GM10248 (cell line): ENCODE results near the gene NELL1.

ENCODE experiments used
- CTCF ChIA-PET: fragments of 300-600 bp; sonication (Branson Sonifier 250); formaldehyde crosslinking; extraction: SDS; loops from one replicate; lab custom pipeline; 2021; ENCODE audit warnings: antibody characterized with exemption; lab: Yijun Ruan, JAX
- POLR2A ChIA-PET: fragments of 350-650 bp; sonication (Branson Sonifier 250); formaldehyde crosslinking; extraction: SDS; loops from one replicate; lab custom pipeline; 2020; ENCODE audit warnings: antibody characterized with exemption; lab: Yijun Ruan, JAX
- DNase-seq: peaks from one replicate; pipeline ENCODE4 v3.0.0; 2012; ENCODE audit errors: extremely low spot score
- CTCF ChIP-seq: IDR thresholded peaks from 2 replicates; pipeline ENCODE4 v1.5.1; 2012; ENCODE audit warnings: mild to moderate bottlenecking, low read depth; ENCODE audit errors: extremely low read depth, missing control alignments, control extremely low read depth

The NELL1 gene

GRCh38 chr11:20917306-20917705 lies 247.9 kb downstream of the NELL1 start:
- POLR2A ChIA-PET, result no interaction called here
- CTCF ChIA-PET, result no interaction called here
- no peak for DNase-seq
- TF ChIP-seq CTCF, result no peak

GRCh38 chr11:20926799-20927540 lies 257.6 kb downstream of the NELL1 start:
- ChIA-PET CTCF (no interaction called here), POLR2A (no interaction called here)
- no peak for TF ChIP-seq CTCF
- DNase-seq, result no peak

- POLR2A ChIA-PET, result no interaction called here
- TF ChIP-seq CTCF, result no peak
- CTCF ChIA-PET, result interaction anchor here (0.8 to 1.5 kb wide), 2 partner anchors 8 to 18 kb away, joined by 3 read pairs; no protein-coding TSS in a partner anchor
- DNase-seq, result no peak
Measured at GRCh38 chr11:20931029-20931428, 261.6 kb downstream of the NELL1 start.

GRCh38 chr11:20933086-20933485 lies 263.7 kb downstream of the NELL1 start:
- CTCF ChIA-PET, result no interaction called here
- DNase-seq, result no peak
- POLR2A ChIA-PET, result no interaction called here
- TF ChIP-seq CTCF, result no peak

- TF ChIP-seq CTCF, result no peak
- DNase-seq, result no peak
- POLR2A ChIA-PET, result no interaction called here
- CTCF ChIA-PET, result interaction anchor here (0.7 kb wide), 1 partner anchor 13 kb away, joined by 3 read pairs; no protein-coding TSS in a partner anchor
Measured at GRCh38 chr11:20933958-20934357, 264.6 kb downstream of the NELL1 start.

DNA sequence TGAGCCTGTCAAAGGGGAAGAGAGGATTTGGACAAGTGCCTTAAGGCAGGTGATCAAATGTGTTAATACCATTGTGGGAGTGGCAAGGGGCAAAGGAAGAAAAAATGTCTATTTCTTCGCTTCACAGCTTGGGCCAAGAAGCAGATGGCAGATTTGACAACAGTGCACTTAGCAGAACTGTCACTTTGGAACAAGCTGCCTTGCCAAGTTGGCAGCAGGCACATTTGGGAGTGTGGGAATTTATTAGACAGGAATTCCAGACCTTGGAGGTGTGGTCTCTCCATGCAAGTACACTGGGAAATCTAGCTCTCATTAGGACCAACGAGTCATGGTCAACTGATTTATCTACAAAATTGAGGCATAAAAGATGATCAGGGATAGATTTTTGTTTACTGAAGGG lies 265.1 kb downstream of the NELL1 start:
- ChIA-PET CTCF (no interaction called here), POLR2A (no interaction called here)
- no peak for TF ChIP-seq CTCF
- DNase-seq, result no peak
